GM21717 (cell line): ENCODE results near the gene MRPS22.

ENCODE experiments used
- ATAC-seq: cut with Tn5 transposase; IDR thresholded peaks from one replicate; pipeline ENCODE4 v1.9.1; 2021; ENCODE audit warnings: mild to moderate bottlenecking, moderate library complexity; ENCODE audit not compliant: unreplicated experiment

The MRPS22 gene

GRCh38 chr3:139311557-139311956 is 32.3 kb upstream of the MRPS22 start:
- no peak for ATAC-seq

- ATAC-seq: no peak
These were observed 31.4 kb upstream of the MRPS22 start for GRCh38 chr3:139312416-139312815.

GRCh38 chr3:139312959-139313358 is 30.9 kb upstream of the MRPS22 start:
- ATAC-seq: no peak

GRCh38 chr3:139313921-139314320 is 29.9 kb upstream of the MRPS22 start:
- ATAC-seq: no peak

GRCh38 chr3:139317215-139317614 is 26.6 kb upstream of the MRPS22 start:
- ATAC-seq: no peak

- ATAC-seq: no peak
These were observed 26.0 kb upstream of the MRPS22 start for GRCh38 chr3:139317660-139318430.

GRCh38 chr3:139318431-139318816 is 25.4 kb upstream of the MRPS22 start:
- ATAC-seq: no peak

- no peak for ATAC-seq
These were observed 25.0 kb upstream of the MRPS22 start for GRCh38 chr3:139318826-139319225.

- no peak for ATAC-seq
These were observed 24.1 kb upstream of the MRPS22 start for GRCh38 chr3:139319428-139320402.

- no peak for ATAC-seq
These were observed 23.1 kb upstream of the MRPS22 start for GRCh38 chr3:139320551-139321309.

GRCh38 chr3:139322346-139322745 is 21.5 kb upstream of the MRPS22 start:
- ATAC-seq: no peak

- no peak for ATAC-seq
These were observed 20.7 kb upstream of the MRPS22 start for GRCh38 chr3:139323146-139323545.

- ATAC-seq: no peak
These were observed 19.4 kb upstream of the MRPS22 start for GRCh38 chr3:139324456-139324855.

- no peak for ATAC-seq
These were observed 18.3 kb upstream of the MRPS22 start for GRCh38 chr3:139325551-139325950.

- no peak for ATAC-seq
These were observed 17.7 kb upstream of the MRPS22 start for GRCh38 chr3:139326131-139326530.

- no peak for ATAC-seq
These were observed 17.1 kb upstream of the MRPS22 start for GRCh38 chr3:139326707-139327106.

- ATAC-seq: no peak
These were observed 16.6 kb upstream of the MRPS22 start for GRCh38 chr3:139327231-139327630.

- ATAC-seq: no peak
These were observed 16.0 kb upstream of the MRPS22 start for GRCh38 chr3:139327861-139328260.

- no peak for ATAC-seq
These were observed 15.5 kb upstream of the MRPS22 start for GRCh38 chr3:139328356-139328755.

- ATAC-seq: peak; percentile 87
These were observed 14.4 kb upstream of the MRPS22 start for GRCh38 chr3:139329364-139329850.

GRCh38 chr3:139332092-139332491 is 11.7 kb upstream of the MRPS22 start:
- ATAC-seq: no peak
